ENCODE results near the gene MFSD11. TPM values are rescaled to one million over a fixed set of nuclear protein-coding genes. Genes with fewer than 3 reads are reported as not detected.

MFSD11 gene
- total and polyA plus RNA-seq, 2 of the 8 experiments (the other 6 are each of a cell fraction or from before 2014, with no cell fraction given) = 17.7 to 19.8 TPM

GRCh38 chr17:76791053-76791980, 53.4 kb downstream of the MFSD11 start:
- no peak overlapping the region for H2BK15ac ChIP-seq (ENCODE audit: low read length)
- no peaks in the 10 kb centered on the region for H3K79me2 ChIP-seq (ENCODE audit: control insufficient read depth in 1 of 2, insufficient read depth in 2 of 2, low read length in 2 of 2)
- CTCF ChIA-PET (ENCODE audit: partially characterized antibody) = interaction anchor here (0.7 to 1.4 kb wide), 4 partner anchors 10 to 347 kb away, joined by 3 to 6 read pairs (median 3); no protein-coding TSS in a partner anchor
- no peaks in the 10 kb centered on the region for H4K20me1 ChIP-seq (replicated peaks in 1 of 2; ENCODE audit: control insufficient read depth in 1 of 2, insufficient read depth in 2 of 2, low read length in 2 of 2)
- H3K56ac ChIP-seq (replicated peaks; ENCODE audit: insufficient read length, low read depth, low read length) = no peak overlapping the region
- H3K18ac ChIP-seq (ENCODE audit: extremely low read depth, low read length) = no peak overlapping the region
- no peak overlapping the region for H2AK5ac ChIP-seq (ENCODE audit: low read depth, low read length)
- H3K14ac ChIP-seq (ENCODE audit: insufficient read length) = no peak overlapping the region
- no peak overlapping the region for H2BK120ac ChIP-seq (replicated peaks; ENCODE audit: low read depth, low read length)
- H3K23me2 ChIP-seq (ENCODE audit: low read depth, low read length) = no peaks in the 10 kb centered on the region
- no peak for FAIRE-seq
- H3K9ac ChIP-seq (replicated peaks in 1 of 4; ENCODE audit: extremely low read depth in 1 of 4, low read depth in 3 of 4, low read length in 3 of 4) = no peak overlapping the region
- H3K79me1 ChIP-seq (ENCODE audit: low read depth, low read length) = no peaks in the 10 kb centered on the region
- DNase-seq (ENCODE audit: low read depth in 1 of 2, low spot score in 2 of 2) = no peak
- no peaks in the 10 kb centered on the region for H3K9me3 ChIP-seq (ENCODE audit: insufficient read depth in 2 of 2, low read depth in 1 of 2, low read length in 1 of 2)
- H4K8ac ChIP-seq (ENCODE audit: extremely low read depth, insufficient read depth, low read length) = no peak overlapping the region
- POLR2A ChIA-PET (ENCODE audit: partially characterized antibody) = no interaction called here
- H3K4me3 ChIP-seq (ENCODE audit: extremely low read depth in 1 of 4, insufficient read depth in 2 of 4, low read depth in 3 of 4, low read length in 4 of 4) = no peak overlapping the region
- no peak overlapping the region for H3K4ac ChIP-seq (replicated peaks; ENCODE audit: insufficient read length, low read depth, low read length)
- H4K91ac ChIP-seq (replicated peaks; ENCODE audit: insufficient read length, low read length) = no peak overlapping the region
- H3K27me3 ChIP-seq (replicated peaks in 1 of 4; ENCODE audit: control insufficient read depth in 3 of 4, extremely low read depth in 1 of 4, insufficient read depth in 3 of 4, low read length in 3 of 4) = no peaks in the 10 kb centered on the region
- H2BK12ac ChIP-seq (ENCODE audit: low read depth, low read length) = no peak overlapping the region
- H2BK5ac ChIP-seq (ENCODE audit: low read depth, low read length) = no peak overlapping the region
- no peak overlapping the region for H2BK20ac ChIP-seq (ENCODE audit: low read length)
- no peak overlapping the region for H3K23ac ChIP-seq (ENCODE audit: insufficient read length)
- H2AFZ ChIP-seq (ENCODE audit: low read length) = no peak overlapping the region
- no peaks in the 10 kb centered on the region for H3K36me3 ChIP-seq (ENCODE audit: control insufficient read depth in 2 of 4, insufficient read depth in 4 of 4, low read length in 3 of 4)
- H3K27ac ChIP-seq (ENCODE audit: low read depth, low read length) = no peak overlapping the region
- H3K4me1 ChIP-seq (replicated peaks in 1 of 4; ENCODE audit: control insufficient read depth in 3 of 4, insufficient read depth in 4 of 4, low read length in 3 of 4) = peaks cover 0 to 2% (median 0%) of the 10 kb centered on the region in 4 experiments; a peak in 3 of 7 replicates
- 94% methylated on average over 10 of the region's 11 CpGs; no CpG with 5 or more reads in 1 of the 2 experiments for WGBS, 2 experiments (ENCODE audit: extremely low coverage in 1 of 2, insufficient coverage in 1 of 2, insufficient read length in 1 of 2, insufficient replicate concordance in 2 of 2, low coverage in 1 of 2, low lambda C conversion rate in 2 of 2, missing lambda C conversion rate in 1 of 2)
- no peak overlapping the region for H3K4me2 ChIP-seq (ENCODE audit: insufficient read depth in 1 of 2, low read depth in 2 of 2, low read length in 2 of 2)
- no peak overlapping the region for H4K5ac ChIP-seq (ENCODE audit: insufficient read length, low read depth, low read length)
- TF ChIP-seq SP2 (IDR thresholded peaks at IDR 0.05; ENCODE audit: low read length) = no peak
- TF ChIP-seq USF2 (IDR thresholded peaks at IDR 0.05; ENCODE audit: low read length) = no peak
- no peak for TF ChIP-seq CHD2 (IDR thresholded peaks at IDR 0.05; ENCODE audit: low read length)
- no peak for TF ChIP-seq BCL11A (IDR thresholded peaks at IDR 0.05; ENCODE audit: low read depth in 2 of 2, low read length in 2 of 2)
- TF ChIP-seq FOSL1 (IDR thresholded peaks at IDR 0.05; ENCODE audit: insufficient read depth, low read depth, low read length) = no peak
- TF ChIP-seq ATF2 (IDR thresholded peaks at IDR 0.05; ENCODE audit: low read length) = no peak
- no peak for TF ChIP-seq KDM4A (IDR thresholded peaks at IDR 0.05; ENCODE audit: low read depth, low read length, severe bottlenecking)
- no peak for TF ChIP-seq EP300 (IDR thresholded peaks at IDR 0.05; ENCODE audit: borderline replicate concordance in 1 of 2, low read depth in 2 of 2, low read length in 2 of 2)
